GM12878 (cell line): ENCODE data around the gene ZNF423.

Experiments
- ASH2L ChIP-seq: fragments of 300-600, 200-600 bp; sonication (generic); IDR thresholded peaks from 2 replicates; pipeline ENCODE4 v1.6.1; 2017; ENCODE audit warnings: low read depth, mild to moderate bottlenecking, borderline replicate concordance
- CBFB ChIP-seq: IDR thresholded peaks from 2 replicates; pipeline ENCODE4 v1.6.1; 2016; ENCODE audit warnings: antibody characterized with exemption, low read depth
- NFYA ChIP-seq: IDR thresholded peaks from 2 replicates; pipeline ENCODE4 v1.6.1; 2011; ENCODE audit warnings: low read depth, mild to moderate bottlenecking, low read length, improper control_type of control experiment, borderline replicate concordance
- POLR2A ChIP-seq: IDR thresholded peaks from 2 replicates; pipeline ENCODE4 v1.6.1; 2011; ENCODE audit warnings: low read depth, mild to moderate bottlenecking, low read length
- POLR2AphosphoS5 ChIP-seq: IDR thresholded peaks from 2 replicates; pipeline ENCODE4 v1.6.1; 2011; ENCODE audit warnings: mild to moderate bottlenecking, low read length, inconsistent platforms
- SMAD1 ChIP-seq: fragments of 450-650 bp; IDR thresholded peaks from 2 replicates; pipeline ENCODE4 v1.6.1; 2018; ENCODE audit warnings: mild to moderate bottlenecking, low read depth; ENCODE audit not compliant: partially characterized antibody
- SMC3 ChIP-seq: IDR thresholded peaks from 2 replicates; pipeline ENCODE4 v1.6.1; 2011; ENCODE audit warnings: low read length, improper control_type of control experiment, borderline replicate concordance
- SRF ChIP-seq, 2 experiments: IDR thresholded peaks; 2 replicates each; pipeline ENCODE4 v1.6.1; 2011; ENCODE audit warnings: low read depth in 2 of 2, low read length in 2 of 2, mild to moderate bottlenecking in 1 of 2, moderate library complexity in 1 of 2
- TAF1 ChIP-seq: IDR thresholded peaks from 2 replicates; pipeline ENCODE4 v1.6.1; 2011; ENCODE audit warnings: mild to moderate bottlenecking, low read depth, low read length, borderline replicate concordance
- TF ChIP-seq, protein P1 (sequence below), 3 experiments: IDR thresholded peaks in 2 of 3; conservative IDR thresholded peaks in 1 of 3; 2 replicates each; pipeline ENCODE4 v1.5.1; 2011; ENCODE audit warnings: low read depth in 3 of 3, low read length in 3 of 3, mild to moderate bottlenecking in 3 of 3, control low read depth in 2 of 3, moderate library complexity in 2 of 3, inconsistent platforms in 1 of 3, mixed read lengths in 1 of 3; ENCODE audit not compliant: control insufficient read depth in 2 of 3, insufficient read depth in 1 of 3; ENCODE audit errors: extremely low read depth in 1 of 3
- TF ChIP-seq, protein P2 (sequence below): IDR thresholded peaks from 2 replicates; pipeline ENCODE4 v1.6.1; 2011; ENCODE audit warnings: low read depth, mild to moderate bottlenecking, low read length, moderate library complexity, borderline replicate concordance; ENCODE audit errors: extremely low read depth

DNA sequence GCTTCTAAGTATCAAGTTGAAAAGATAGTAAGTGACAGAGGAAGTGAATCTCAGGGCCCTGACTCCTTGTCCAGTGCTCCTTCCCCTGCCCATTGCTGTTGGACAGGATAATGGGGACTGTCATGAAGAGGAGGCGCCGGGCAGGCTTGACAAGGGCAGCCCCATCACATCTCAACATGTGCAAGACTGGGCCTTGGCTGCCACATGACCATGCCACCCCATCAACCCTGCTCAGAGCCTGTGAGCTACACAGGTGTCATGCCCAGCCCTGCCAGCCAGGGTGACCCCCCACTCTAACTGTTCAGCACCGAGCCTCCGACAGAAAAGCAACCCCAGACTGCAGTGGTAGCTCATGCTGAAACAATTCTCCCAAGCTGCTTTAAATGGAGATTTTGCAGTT, 310.7 kb downstream of the ZNF423 start:
- TF ChIP-seq, protein P1, sequence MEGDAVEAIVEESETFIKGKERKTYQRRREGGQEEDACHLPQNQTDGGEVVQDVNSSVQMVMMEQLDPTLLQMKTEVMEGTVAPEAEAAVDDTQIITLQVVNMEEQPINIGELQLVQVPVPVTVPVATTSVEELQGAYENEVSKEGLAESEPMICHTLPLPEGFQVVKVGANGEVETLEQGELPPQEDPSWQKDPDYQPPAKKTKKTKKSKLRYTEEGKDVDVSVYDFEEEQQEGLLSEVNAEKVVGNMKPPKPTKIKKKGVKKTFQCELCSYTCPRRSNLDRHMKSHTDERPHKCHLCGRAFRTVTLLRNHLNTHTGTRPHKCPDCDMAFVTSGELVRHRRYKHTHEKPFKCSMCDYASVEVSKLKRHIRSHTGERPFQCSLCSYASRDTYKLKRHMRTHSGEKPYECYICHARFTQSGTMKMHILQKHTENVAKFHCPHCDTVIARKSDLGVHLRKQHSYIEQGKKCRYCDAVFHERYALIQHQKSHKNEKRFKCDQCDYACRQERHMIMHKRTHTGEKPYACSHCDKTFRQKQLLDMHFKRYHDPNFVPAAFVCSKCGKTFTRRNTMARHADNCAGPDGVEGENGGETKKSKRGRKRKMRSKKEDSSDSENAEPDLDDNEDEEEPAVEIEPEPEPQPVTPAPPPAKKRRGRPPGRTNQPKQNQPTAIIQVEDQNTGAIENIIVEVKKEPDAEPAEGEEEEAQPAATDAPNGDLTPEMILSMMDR (IDR thresholded peaks at IDR 0.05 in 2 of 3, conservative IDR thresholded peaks at IDR 0.05 in 1 of 3; ENCODE audit: control insufficient read depth in 2 of 3, extremely low read depth in 1 of 3, insufficient read depth in 1 of 3, low read depth in 3 of 3, low read length in 3 of 3) = no peak
- TF ChIP-seq TAF1 (no peak), SMC3 (no peak), CBFB (no peak), NFYA (no peak), SMAD1 (no peak), POLR2A (no peak), SRF (IDR thresholded peaks at IDR 0.05; ENCODE audit: low read depth in 2 of 2, low read length in 2 of 2) (no peak), ASH2L (no peak), POLR2AphosphoS5 (no peak)
- TF ChIP-seq, protein P2, sequence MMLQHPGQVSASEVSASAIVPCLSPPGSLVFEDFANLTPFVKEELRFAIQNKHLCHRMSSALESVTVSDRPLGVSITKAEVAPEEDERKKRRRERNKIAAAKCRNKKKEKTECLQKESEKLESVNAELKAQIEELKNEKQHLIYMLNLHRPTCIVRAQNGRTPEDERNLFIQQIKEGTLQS = no peak
